ENCODE data around the gene CAPN7. TPM values are rescaled to one million over a fixed set of nuclear protein-coding genes. Genes with fewer than 3 reads are reported as not detected.
"Not testable (repeated sequence)": the region's sequence is repeated elsewhere in the genome, so short reads cannot be mapped to it uniquely, and the experiment has no call there.

Gene CAPN7
- total and polyA plus RNA-seq, 2 donors (not counting 1 experiment from before 2014, with no cell fraction given), result 25.9 to 38.0 TPM

DNA sequence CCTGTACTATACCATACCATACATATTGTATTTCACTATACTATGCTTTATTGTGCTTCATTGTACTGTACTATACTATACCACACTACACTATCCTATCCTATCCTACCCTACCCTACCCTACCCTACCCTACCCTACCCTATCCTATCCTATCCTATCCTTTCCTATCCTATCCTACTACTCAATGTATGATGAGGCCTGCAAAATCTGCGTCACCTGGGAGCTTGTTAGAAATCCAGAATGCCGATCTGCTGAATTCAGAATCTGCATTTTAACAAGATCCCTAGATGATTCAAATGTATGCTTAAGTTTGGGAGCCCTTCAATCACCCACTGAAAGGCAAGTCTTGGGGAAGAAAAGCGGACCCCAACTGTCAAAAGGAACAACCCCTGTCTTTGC, 45.4 kb upstream of the CAPN7 start:
- Histone ChIP-seq H3K9ac (ENCODE audit: insufficient read depth, low read length) (no peak overlapping the region), H4K20me1 (ENCODE audit: control insufficient read depth, extremely low read depth, insufficient read depth, low read length) (no peaks in the 10 kb centered on the region), H3K4me1 (ENCODE audit: control insufficient read depth, extremely low read depth, insufficient read depth, low read length) (no peaks in the 10 kb centered on the region), H3K36me3 (ENCODE audit: control insufficient read depth, insufficient read depth, low read length) (no peaks in the 10 kb centered on the region), H3K9me3 (ENCODE audit: control insufficient read depth, insufficient read depth, low read depth, low read length) (no peaks in the 10 kb centered on the region), H2AFZ (ENCODE audit: low read length) (no peak overlapping the region), H3K4me2 (ENCODE audit: extremely low read depth, insufficient read depth, low read length) (no peak overlapping the region), H3K27me3 (ENCODE audit: control insufficient read depth, insufficient read depth, low read length) (peaks cover 2% of the 10 kb centered on the region), H3K79me2 (ENCODE audit: control insufficient read depth, insufficient read depth, low read length) (no peaks in the 10 kb centered on the region), H3K4me3 (replicated peaks in 1 of 4; ENCODE audit: control extremely low read depth in 1 of 4, insufficient read depth in 1 of 4, low read depth in 3 of 4, low read length in 4 of 4) (no peak overlapping the region), H3K27ac (ENCODE audit: insufficient read depth, low read length) (no peak overlapping the region)
- no peak for DNase-seq (ENCODE audit: low read depth in 2 of 2)
- TF ChIP-seq, protein P1, sequence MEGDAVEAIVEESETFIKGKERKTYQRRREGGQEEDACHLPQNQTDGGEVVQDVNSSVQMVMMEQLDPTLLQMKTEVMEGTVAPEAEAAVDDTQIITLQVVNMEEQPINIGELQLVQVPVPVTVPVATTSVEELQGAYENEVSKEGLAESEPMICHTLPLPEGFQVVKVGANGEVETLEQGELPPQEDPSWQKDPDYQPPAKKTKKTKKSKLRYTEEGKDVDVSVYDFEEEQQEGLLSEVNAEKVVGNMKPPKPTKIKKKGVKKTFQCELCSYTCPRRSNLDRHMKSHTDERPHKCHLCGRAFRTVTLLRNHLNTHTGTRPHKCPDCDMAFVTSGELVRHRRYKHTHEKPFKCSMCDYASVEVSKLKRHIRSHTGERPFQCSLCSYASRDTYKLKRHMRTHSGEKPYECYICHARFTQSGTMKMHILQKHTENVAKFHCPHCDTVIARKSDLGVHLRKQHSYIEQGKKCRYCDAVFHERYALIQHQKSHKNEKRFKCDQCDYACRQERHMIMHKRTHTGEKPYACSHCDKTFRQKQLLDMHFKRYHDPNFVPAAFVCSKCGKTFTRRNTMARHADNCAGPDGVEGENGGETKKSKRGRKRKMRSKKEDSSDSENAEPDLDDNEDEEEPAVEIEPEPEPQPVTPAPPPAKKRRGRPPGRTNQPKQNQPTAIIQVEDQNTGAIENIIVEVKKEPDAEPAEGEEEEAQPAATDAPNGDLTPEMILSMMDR (conservative IDR thresholded peaks at IDR 0.05 in 1 of 2, IDR thresholded peaks at IDR 0.05 in 1 of 2; ENCODE audit: low read depth in 1 of 2, low read length in 2 of 2), result no peak
- no peak for TF ChIP-seq EZH2 (IDR thresholded peaks at IDR 0.05; ENCODE audit: low read length, missing control alignments)

GRCh38 chr3:15161133-15161532, 44.9 kb upstream of the CAPN7 start:
- Histone ChIP-seq H2AFZ (ENCODE audit: low read length) (no peak overlapping the region), H3K4me3 (replicated peaks in 1 of 4; ENCODE audit: control extremely low read depth in 1 of 4, insufficient read depth in 1 of 4, low read depth in 3 of 4, low read length in 4 of 4) (no peak overlapping the region), H3K27me3 (ENCODE audit: control insufficient read depth, insufficient read depth, low read length) (no peaks in the 10 kb centered on the region), H3K4me2 (ENCODE audit: extremely low read depth, insufficient read depth, low read length) (no peak overlapping the region), H4K20me1 (ENCODE audit: control insufficient read depth, extremely low read depth, insufficient read depth, low read length) (no peaks in the 10 kb centered on the region), H3K4me1 (ENCODE audit: control insufficient read depth, extremely low read depth, insufficient read depth, low read length) (no peaks in the 10 kb centered on the region), H3K9me3 (ENCODE audit: control insufficient read depth, insufficient read depth, low read depth, low read length) (no peaks in the 10 kb centered on the region), H3K36me3 (ENCODE audit: control insufficient read depth, insufficient read depth, low read length) (no peaks in the 10 kb centered on the region), H3K79me2 (ENCODE audit: control insufficient read depth, insufficient read depth, low read length) (no peaks in the 10 kb centered on the region), H3K27ac (ENCODE audit: insufficient read depth, low read length) (no peak overlapping the region), H3K9ac (ENCODE audit: insufficient read depth, low read length) (no peak overlapping the region)
- no peak for DNase-seq (ENCODE audit: low read depth in 2 of 2)
- TF ChIP-seq, protein P1 (conservative IDR thresholded peaks at IDR 0.05 in 1 of 2, IDR thresholded peaks at IDR 0.05 in 1 of 2; ENCODE audit: low read depth in 1 of 2, low read length in 2 of 2), result no peak
- no peak for TF ChIP-seq EZH2 (IDR thresholded peaks at IDR 0.05; ENCODE audit: low read length, missing control alignments)

- not testable (repeated sequence) for H3K36me3 ChIP-seq (ENCODE audit: control insufficient read depth, insufficient read depth, low read length); DNase-seq (ENCODE audit: low read depth in 2 of 2); H3K9me3 ChIP-seq (ENCODE audit: control insufficient read depth, insufficient read depth, low read depth, low read length); H3K4me2 ChIP-seq (ENCODE audit: extremely low read depth, insufficient read depth, low read length); H3K9ac ChIP-seq (ENCODE audit: insufficient read depth, low read length); H3K27me3 ChIP-seq (ENCODE audit: control insufficient read depth, insufficient read depth, low read length); H3K79me2 ChIP-seq (ENCODE audit: control insufficient read depth, insufficient read depth, low read length); H2AFZ ChIP-seq (ENCODE audit: low read length); H4K20me1 ChIP-seq (ENCODE audit: control insufficient read depth, extremely low read depth, insufficient read depth, low read length); H3K27ac ChIP-seq (ENCODE audit: insufficient read depth, low read length); H3K4me1 ChIP-seq (ENCODE audit: control insufficient read depth, extremely low read depth, insufficient read depth, low read length); H3K4me3 ChIP-seq (replicated peaks in 1 of 4; ENCODE audit: control extremely low read depth in 1 of 4, insufficient read depth in 1 of 4, low read depth in 3 of 4, low read length in 4 of 4)
Observed at GRCh38 chr3:15163656-15164055, 42.4 kb upstream of the CAPN7 start.

All from fibroblast of lung (primary cell).